NCI-H345 (cell line): ENCODE results near the gene TSPEAR.
"Not testable (repeated sequence)": the region's sequence is repeated elsewhere in the genome, so short reads cannot be mapped to it uniquely, and the experiment has no call there.

ENCODE experiments used
- DNase-seq: peaks from one replicate; lab custom pipeline; 2025; lab: John Stamatoyannopoulos, UW

TSPEAR gene

GRCh38 chr21:44515359-44516165, 195.8 kb downstream of the TSPEAR start:
- DNase-seq, result no peak

GRCh38 chr21:44514746-44515358, 196.5 kb downstream of the TSPEAR start:
- DNase-seq, result no peak

DNA sequence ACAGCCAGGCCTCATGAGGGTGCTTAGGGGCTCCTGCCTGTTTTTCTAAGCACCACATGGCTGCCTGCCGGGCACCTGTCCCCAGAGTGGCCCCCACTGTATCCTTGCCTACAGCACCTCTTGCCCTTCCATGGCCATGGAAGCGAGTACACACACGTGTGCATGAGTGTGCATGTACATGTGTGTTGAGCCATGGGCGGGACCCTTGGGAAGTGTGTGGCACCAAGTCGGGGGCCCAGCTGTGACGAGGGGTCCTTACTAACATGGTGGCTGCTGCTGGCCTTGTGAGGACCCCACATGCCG, 197.2 kb downstream of the TSPEAR start:
- DNase-seq, result no peak

- DNase-seq, result peak; percentile 90
Measured at GRCh38 chr21:44513389-44514217, 197.8 kb downstream of the TSPEAR start.

GRCh38 chr21:44512496-44513388, 198.6 kb downstream of the TSPEAR start:
- DNase-seq, result no peak

DNA sequence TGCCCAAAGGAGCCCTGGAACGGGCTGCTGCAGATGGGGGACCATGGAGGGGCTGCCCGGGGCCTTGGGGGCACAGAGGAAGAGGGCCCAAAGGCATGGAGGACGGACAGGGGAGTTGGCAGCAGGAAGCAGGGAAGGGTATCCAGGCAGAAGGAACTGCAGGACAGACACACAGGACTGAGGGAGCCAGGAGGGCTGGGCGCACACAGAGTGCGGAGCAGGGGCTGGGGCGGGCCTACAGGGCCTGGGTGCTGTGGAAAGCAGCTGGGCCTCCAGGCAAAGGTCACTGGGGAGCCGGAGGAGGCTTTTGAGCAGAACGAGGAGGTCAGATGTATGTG, 199.5 kb downstream of the TSPEAR start:
- DNase-seq, result no peak

DNA sequence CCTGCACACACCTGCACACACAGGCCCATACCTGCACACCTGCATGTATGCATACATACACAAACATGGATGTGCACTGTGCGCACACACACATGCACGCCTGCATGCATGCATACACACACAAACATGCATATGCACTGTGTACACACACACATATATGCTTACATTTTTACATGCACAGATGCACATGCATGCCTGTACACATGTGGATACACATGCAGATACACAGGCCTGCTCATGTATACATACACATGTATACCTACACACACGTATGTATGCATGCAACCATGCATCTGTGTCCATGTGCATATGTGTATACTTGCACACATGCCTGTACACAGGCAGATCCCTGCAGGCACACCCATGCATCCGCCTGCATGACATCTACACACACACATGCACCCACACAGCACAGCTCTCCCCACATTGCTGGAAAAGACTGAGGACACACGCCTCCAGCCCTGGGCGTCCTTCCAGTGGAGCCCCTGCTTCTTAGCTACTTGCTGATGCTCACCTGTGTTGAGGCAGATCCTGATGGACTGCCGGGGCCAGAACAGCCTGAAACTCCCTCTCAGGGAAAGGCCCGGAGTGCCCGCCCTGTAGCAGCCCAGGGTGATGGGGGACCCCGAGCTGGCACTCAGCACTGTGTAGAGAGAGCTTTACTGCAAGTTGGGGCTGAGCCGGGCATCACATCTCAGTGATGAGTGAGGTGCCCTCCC, 200.0 kb downstream of the TSPEAR start:
- no peak for DNase-seq

- peak; percentile 33 for DNase-seq
Measured at GRCh38 chr21:44510508-44511218, 200.7 kb downstream of the TSPEAR start.

DNA sequence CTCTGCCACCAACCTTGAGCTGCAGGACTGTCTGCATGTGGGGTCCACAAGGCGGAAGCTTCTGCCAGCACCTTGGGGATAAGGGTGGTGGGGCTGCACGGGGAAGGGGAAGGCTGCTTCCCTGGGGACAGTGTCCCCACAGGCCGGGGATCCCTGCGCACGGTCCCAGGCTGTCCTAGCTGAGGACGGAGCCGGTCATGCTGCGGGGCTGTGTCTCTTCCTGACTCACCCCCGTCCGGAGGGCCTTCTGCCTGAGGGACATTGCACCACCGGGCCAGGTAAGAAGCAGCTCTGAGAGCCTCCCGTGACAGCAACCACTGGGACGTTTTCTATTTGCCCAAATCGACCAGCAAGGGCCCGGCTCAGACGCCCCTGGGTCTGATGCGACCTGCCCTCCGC, 201.3 kb downstream of the TSPEAR start:
- DNase-seq, result no peak

DNA sequence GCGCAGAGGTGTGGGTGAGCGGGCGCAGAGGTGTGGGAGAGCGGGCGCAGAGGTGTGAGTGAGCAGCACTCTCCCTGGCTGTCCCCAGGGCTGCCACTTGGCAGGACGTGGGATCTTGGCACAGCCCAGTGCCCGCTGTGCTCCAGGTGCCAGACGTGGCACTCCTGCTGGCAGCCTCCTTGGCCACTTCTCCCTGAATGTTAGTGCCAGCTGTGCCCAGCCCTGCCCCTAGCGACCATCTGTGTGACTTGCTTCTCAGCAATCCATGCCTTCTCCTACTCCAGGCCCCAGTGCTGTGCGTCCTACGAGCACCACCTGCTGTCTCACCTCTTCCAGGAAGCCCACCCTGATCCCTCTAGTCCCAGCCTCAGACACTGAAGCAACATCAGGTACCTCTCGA, 201.8 kb downstream of the TSPEAR start:
- no peak for DNase-seq

GRCh38 chr21:44508711-44509445, 202.5 kb downstream of the TSPEAR start:
- no peak for DNase-seq

DNA sequence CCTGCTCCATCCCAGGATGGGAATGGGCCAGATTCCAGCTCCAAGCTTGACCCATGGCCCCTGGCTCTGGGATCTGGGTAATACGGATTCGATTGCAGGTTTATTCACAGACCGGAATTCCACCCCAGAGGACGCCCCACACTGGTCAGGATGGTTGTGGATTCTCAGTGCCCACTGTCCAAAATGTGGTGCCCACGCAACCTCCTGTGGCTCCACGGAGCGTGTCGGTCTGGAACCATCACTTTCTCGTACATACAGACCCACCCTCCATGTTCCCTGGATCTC, 203.0 kb downstream of the TSPEAR start:
- no peak for DNase-seq

- no peak for DNase-seq
Measured at GRCh38 chr21:44507673-44508425, 203.5 kb downstream of the TSPEAR start.

GRCh38 chr21:44506279-44507255, 204.8 kb downstream of the TSPEAR start:
- no peak for DNase-seq

DNA sequence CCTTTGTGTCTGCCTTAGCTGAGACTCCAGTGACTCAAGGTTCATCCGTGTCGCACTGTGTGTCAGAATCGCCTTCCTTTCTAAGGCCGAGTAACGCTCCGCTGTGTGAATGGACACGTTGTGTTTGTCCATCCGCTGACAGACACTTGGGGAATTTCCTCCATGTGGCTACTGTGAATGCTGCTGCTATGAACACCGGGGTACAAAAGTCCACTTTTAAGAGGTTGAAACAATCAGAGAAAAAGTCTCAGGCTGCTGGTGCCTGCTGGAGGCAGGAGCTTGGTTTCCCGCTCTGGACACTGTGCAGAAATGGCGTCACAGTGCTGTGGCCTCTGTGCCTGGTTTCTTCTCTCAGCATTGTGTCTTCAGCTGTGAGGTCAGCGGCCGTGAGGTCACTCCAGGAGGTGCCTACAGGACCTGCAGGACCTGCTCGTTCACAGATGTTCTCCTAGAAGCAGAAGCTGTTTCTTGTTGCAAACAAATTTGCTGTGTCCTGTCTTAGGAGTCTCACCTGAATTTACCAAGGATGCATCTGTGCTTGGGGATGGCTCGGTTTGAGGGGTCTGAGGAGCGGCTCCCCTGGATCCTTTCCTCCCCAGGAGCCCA, 205.6 kb downstream of the TSPEAR start:
- no peak for DNase-seq

GRCh38 chr21:44503901-44504399, 207.4 kb downstream of the TSPEAR start:
- DNase-seq, result no peak

GRCh38 chr21:44503006-44503889, 208.1 kb downstream of the TSPEAR start:
- DNase-seq, result not testable (repeated sequence)
